Fibroblast of skin of scalp (primary cell): ENCODE measurements around the gene ZNF609.

Experiments used
- DNase-seq: peaks from one replicate; pipeline ENCODE4 v3.0.0-alpha.2; 2013

Gene ZNF609

DNA sequence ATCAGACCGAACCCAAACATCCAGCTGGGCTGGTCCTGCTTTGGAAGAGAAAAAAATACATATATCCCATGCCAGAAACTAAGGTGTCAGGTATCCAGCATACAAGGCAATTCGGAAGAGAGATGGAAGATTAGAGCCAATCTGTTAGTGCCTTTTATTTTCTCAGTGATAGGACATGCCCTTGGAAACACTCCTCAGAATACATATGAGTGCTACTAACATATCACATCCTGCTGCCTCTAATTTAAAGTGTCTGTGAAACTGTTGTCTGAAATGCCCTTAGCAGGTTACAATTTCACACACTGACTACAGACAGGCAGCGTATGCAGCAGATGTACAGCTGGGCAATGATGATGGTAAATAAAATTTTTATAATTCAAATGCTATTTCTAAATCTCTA lies 236.1 kb downstream of the ZNF609 start:
- no peak for DNase-seq

DNA sequence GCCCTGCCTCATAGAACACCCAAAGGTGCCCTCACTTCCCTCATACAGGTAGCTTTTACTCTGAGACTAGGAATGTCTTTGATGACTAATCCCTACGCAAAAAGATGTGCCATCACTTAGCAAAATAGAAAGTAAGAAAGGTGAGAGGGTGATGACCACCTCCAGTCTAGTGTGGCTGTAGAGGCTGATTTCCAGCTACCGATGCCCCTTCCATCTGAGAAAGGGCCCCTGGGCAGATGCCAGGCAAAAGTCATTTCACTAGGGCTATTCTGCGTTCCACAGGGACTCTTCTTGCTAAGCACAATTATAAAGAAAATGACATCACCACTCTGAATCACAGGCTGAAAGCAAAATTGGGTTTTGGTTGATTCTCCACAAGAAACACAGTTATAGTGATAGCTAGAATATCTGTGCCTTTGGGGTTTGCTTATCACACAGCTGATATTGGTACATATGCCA lies 237.6 kb downstream of the ZNF609 start:
- peak; percentile 25 for DNase-seq

- DNase-seq = no peak
Observed at GRCh38 chr15:64698823-64699222, 238.4 kb downstream of the ZNF609 start.

GRCh38 chr15:64699751-64700388 lies 239.5 kb downstream of the ZNF609 start:
- DNase-seq = peak; percentile 43

DNA sequence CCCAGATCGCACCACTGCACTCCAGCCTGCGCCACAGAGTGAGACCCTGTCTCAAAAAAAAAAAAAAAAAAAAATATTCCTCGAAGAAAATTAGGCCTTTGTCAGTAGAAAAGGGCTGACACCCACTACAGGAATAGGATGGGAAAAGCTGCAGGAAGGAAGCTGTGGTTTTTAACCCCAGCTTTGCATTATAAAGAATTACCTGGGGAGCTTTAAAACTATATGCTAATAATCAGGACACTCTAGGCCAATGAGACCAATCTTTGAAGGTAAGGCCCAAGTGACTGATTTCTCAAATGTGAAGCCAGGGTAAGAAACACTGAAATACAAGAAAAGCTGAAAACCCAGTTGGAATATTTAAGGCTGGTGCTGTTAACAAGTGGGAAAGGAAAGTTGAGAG lies 240.7 kb downstream of the ZNF609 start:
- DNase-seq = no peak

DNA sequence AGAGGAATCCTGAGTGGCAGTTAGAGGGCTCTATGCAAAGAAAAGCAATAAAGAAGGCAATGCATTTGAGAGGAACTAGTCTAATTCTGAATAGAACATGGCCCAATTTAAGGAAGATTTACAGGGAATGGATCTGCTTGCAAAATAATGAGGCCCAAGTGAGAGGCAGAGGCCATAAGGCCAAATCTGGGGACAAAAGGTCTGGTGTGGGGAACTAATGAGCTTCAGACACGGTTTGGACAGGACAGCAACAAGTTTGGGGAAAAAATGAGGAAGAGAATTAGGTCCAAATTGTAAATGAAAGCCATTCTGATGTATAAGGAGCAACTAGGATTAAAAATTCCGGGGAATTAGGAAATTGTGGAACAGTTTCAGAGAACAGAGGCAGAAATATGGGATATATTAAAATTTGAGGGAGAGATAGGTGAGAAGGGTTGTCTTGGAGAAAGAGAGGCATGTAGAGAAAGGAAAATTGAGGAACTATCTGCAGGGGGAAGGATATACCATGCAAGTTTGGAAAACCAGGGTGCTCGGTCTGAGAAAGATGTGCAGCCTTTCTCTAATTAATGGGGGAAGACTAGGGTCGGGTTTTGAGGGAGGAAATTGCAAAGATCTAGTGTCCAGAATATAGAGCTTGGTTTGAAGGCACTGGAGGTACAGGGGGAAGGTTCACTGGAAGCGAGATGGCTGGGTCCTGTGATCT lies 241.3 kb downstream of the ZNF609 start:
- DNase-seq = no peak

DNA sequence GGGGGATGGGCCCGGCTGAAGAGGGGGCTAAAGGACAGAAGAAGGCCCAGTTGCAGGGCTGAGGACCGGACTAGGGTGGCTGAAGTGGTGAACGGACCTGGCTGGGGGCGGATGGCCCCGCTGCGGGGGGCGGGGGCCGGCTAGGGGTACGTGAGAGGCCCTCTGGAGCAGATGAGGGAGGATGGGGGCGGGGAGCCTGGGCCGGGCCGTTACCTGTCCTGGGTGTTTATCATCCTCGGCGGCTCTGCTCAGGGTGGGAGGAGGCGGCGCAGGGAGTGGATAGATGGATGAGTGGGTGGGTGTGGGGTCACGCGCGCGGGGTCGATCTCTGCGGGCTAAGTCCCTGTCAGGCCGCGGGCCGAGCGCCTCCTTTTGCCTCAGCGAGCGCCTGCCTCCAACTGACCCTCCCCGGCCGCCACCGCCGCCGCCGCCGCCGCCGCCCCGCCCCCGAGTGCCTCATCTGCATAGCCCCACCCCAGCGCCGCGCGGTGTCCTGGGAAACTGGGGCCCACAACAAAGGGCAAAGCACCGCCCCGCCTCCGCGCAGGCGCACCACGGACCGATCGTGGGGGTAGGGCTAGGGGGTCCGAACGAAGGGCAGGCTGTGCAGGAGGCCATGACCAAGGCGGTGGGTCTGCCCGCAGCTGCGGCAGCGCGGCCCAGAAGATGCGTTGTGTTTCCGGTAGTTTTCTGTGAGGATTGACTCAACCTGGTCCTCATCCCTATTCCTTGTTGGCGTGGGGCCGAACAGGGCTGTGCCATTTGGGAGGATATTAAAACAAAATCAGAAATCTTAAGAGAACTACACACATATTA lies 242.6 kb downstream of the ZNF609 start:
- DNase-seq = peak; percentile 95

DNA sequence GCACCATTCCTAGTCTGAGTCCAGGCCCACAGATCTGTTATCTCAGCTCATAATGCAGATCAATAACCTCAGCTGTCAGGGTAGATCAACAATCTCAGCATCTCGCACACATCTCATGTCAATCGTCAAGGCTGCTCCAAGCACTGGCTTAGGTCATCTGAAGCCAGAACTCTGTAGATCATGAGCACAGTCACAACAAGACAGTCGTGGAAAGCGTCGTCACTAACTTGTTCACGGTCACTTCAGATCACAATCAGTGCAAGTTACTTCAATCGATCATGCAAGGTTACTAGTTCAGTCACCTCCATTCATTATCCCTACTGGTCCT lies 243.2 kb downstream of the ZNF609 start:
- no peak for DNase-seq

- DNase-seq = no peak
Observed at GRCh38 chr15:64705006-64705405, 244.6 kb downstream of the ZNF609 start.

DNA sequence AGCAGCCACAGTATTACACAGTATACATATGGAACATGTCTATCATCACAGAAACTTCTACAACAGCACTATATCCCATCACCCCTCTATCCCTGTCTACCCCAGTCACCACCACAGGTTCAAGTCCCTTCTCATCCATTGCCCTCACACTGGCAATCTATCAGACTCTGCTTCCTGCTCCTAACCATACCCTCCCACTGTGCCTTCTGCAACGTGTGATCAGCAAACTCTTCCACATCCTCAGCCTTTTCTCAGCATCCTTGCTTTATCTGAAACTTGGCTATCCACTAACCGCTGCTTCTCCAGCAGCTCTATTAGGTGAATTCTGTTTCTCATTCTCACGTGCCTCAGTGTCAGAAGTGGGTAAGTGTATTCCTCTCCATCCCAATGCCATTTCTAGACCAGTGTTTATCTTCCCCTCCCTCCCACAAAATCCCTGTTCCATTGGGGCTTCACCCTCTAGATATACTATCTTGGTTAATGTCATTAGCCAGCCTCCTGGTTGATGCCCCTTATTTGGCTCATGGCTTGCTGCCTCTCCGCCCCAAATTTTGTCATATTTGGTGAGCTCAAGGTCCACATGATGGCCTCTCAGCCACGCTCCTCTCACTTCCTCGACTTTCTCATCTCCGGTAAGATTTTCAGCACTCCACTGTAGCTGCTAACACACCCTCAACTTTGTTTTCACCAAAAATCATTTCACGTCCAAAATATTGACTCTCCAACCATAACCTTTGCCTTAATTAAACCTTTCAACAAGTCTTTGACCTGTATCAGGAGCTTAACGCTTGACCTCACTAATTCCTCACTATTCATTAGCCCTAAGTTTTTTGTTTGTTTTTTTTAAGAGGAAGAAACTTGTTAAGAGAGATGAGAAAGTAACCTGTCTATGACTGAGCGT lies 245.9 kb downstream of the ZNF609 start:
- DNase-seq = no peak

DNA sequence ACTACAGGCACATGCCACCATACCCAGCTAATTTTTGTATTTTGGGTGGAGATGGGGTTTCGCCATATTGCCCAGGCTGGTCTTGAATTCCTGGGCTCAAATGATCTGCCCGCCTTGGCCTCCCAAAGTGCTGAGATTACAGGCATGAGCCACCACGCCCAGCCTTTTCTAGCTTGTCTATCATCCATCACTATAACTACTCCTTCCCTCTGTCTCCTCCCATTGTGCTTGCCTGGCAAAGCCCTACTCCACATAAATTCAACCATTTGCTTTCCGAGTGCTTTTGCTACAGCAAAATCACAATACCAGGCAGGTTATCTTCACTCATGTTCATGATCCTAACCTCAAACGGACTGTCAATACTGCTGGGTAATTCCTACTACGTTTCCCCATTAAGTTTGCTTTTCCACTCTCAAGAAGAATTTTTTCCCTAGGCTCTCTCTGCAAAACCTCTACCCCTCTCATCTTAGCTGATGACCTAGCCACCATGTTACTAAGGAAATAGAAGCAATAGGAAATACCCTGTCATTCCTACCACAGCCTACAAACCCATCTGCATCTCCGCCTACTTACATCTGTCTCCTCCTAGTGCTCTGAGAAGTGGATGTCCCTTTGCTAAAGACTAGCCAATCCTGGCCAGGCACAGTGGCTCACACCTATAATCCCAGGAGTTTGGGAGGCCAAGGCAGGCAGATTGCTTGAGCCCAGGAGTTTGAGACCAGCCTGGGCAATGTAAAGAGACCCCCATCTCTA lies 250.5 kb downstream of the ZNF609 start:
- no peak for DNase-seq

GRCh38 chr15:64712353-64712752 lies 252.0 kb downstream of the ZNF609 start:
- no peak for DNase-seq

GRCh38 chr15:64713592-64713991 lies 253.2 kb downstream of the ZNF609 start:
- no peak for DNase-seq

- DNase-seq = no peak
Observed at GRCh38 chr15:64716452-64716851, 256.1 kb downstream of the ZNF609 start.

DNA sequence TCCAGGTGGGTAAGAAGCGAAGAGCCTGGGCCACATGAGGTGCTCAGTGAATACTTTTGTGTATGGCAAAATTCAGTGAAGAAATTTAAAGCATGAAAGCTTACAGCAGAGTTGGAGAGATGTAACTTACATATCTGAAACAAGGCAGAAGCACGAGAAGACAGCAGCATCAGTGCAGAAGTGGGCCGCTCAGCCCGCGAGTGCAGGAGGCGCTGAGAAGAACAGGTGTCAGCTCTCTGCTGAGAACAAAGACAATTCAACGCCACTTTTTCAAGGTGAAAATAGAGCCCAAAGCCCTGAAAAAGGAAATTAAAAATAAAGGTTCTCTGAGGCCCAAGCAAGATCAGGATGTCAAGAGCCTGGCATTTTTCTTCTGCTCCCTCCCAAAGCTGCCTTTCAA lies 256.8 kb downstream of the ZNF609 start:
- no peak for DNase-seq

- no peak for DNase-seq
Observed at GRCh38 chr15:64717735-64718495, 257.5 kb downstream of the ZNF609 start.

- no peak for DNase-seq
Observed at GRCh38 chr15:64720188-64720587, 259.8 kb downstream of the ZNF609 start.

DNA sequence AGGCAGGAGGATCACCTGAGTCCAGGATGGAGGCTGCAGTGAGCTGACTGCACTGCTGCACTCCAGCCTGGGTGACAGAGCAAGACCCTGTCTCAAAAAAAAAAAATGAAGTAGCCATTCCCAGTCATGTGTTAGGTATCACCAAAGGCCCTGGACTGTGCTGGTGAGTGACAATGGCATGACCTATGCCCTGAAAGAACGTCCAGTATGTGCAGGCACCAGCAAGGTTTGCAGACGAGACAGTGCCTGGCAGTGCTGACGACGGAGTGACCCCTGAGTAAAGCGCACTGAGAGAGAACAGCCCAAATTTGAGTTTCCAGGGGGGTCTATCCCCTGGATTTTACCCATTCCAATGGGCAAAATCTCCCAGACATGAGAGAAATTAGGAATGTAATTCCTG lies 269.8 kb downstream of the ZNF609 start:
- DNase-seq = no peak

DNA sequence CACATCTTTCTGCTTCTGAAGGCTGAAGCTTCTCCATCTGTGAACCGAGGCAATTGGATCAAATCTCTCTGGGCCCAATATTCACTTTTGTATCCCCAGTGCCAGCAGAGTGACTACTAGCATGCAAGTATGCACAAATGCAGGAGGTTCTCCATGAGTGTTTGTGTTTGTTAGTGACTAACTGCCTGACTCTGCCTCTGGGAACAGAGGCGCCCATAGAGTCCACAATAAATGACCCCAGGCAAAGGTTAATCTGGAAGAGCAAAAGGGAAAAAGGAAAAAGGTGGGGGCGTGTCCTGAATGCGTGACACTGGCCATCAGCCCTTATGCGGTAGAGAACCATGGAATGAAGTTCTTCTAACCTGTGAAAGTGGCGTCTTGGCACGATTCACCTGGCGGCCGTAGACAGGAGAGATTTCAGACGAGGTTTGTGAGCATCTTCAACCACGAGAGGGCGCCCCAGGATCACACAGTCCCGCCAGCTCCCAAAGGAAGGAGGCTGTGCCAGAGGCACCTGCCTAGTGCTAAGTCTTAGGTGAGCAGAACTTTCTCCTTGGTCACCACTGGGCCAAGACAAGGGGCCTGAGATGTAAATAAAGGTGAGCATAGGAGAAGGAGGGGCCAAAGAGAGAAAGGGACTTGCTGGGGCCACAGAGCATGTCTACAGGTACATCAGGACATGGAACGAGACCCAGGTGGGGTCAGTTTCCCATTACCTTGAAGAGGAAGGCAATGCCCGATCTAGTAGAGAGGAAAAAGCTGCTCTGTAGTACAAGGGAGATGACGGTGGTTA lies 270.8 kb downstream of the ZNF609 start:
- peak; percentile 65 for DNase-seq

GRCh38 chr15:64731805-64732151 lies 271.4 kb downstream of the ZNF609 start:
- DNase-seq = no peak
